ENCODE measurements around the gene HBA2. TPM values are rescaled to one million over a fixed set of nuclear protein-coding genes. Genes with fewer than 3 reads are reported as not detected.
"Not testable (repeated sequence)": the region's sequence is repeated elsewhere in the genome, so short reads cannot be mapped to it uniquely, and the experiment has no call there.

Gene HBA2
- total RNA-seq, 6 experiments from 2014 or later, result 17.8 to 522 (median 55.9) TPM

DNA sequence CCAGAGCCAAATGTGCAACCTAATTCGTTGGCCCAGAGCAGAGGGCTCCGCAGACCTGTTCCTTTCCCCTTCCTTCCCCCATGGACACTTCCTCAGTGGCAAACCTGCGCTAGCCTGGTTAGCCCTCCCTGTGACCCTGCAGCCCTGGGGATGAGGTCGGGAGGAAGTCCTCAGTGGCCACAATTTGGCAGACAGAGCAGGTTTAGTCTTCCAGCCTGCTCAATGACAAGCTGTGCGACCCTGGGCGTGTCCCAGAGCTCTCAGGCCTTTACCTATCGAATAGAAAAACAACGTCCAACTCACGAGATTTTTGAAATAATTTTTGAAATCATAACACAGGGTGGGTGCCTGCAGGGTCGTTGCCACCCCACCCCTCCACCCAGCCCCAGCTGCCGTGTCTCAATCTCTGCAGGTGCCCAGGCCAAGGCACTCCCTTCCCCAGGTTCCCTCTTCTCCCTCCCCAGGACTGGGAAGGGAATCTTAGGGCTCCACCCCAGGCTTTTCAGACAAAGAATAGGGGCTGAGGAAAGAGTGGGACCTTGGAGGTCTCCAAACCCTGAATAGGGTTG, 5.5 kb upstream of the HBA2 start:
- TF ChIP-seq, protein P1, sequence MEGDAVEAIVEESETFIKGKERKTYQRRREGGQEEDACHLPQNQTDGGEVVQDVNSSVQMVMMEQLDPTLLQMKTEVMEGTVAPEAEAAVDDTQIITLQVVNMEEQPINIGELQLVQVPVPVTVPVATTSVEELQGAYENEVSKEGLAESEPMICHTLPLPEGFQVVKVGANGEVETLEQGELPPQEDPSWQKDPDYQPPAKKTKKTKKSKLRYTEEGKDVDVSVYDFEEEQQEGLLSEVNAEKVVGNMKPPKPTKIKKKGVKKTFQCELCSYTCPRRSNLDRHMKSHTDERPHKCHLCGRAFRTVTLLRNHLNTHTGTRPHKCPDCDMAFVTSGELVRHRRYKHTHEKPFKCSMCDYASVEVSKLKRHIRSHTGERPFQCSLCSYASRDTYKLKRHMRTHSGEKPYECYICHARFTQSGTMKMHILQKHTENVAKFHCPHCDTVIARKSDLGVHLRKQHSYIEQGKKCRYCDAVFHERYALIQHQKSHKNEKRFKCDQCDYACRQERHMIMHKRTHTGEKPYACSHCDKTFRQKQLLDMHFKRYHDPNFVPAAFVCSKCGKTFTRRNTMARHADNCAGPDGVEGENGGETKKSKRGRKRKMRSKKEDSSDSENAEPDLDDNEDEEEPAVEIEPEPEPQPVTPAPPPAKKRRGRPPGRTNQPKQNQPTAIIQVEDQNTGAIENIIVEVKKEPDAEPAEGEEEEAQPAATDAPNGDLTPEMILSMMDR (IDR thresholded peaks at IDR 0.05), result no peak
- TF ChIP-seq POLR2A (IDR thresholded peaks at IDR 0.05), result no peak
- H3K27ac ChIP-seq, result no peak overlapping the region
- H3K9me3 ChIP-seq, result no peaks in the 10 kb centered on the region
- peaks cover 0 to 7% (median 0%) of the 10 kb centered on the region in 4 donors for H3K4me1 ChIP-seq
- intact Hi-C loops (cut with DNase I), result no loop called here
- peaks cover 17 to 43% of the 10 kb centered on the region in 2 donors for H3K27me3 ChIP-seq
- WGBS (ENCODE audit: insufficient coverage, low coverage, low lambda C conversion rate, missing lambda C conversion rate), result 8% methylated on average over 9 of the region's 11 CpGs
- H3K36me3 ChIP-seq, result no peaks in the 10 kb centered on the region
- no peak overlapping the region for H3K4me3 ChIP-seq
- DNase-seq (no peak), ATAC-seq (no peak)

DNA sequence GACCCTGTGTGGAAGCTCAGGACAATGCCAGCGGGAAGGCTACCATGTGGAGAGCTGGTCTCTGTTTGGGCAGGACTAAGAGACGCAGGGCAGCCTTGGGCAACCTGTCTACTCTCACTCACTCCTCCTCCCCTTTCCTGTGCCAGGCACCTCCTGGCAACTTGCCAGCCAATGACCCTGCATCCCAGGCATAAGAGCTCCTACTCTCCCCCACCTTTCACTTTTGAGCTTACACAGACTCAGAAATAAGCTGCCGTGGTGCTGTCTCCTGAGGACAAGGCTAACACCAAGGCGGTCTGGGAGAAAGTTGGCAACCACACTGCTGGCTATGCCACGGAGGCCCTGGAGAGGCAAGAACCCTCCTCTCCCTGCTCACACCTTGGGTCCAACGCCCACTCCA, 4.3 kb upstream of the HBA2 start:
- no peak for ATAC-seq
- no peak for TF ChIP-seq POLR2A (IDR thresholded peaks at IDR 0.05)
- TF ChIP-seq, protein P1 (IDR thresholded peaks at IDR 0.05), result no peak
- no peak for DNase-seq
- Histone ChIP-seq H3K9me3 (no peaks in the 10 kb centered on the region), H3K27ac (no peak overlapping the region), H3K36me3 (no peaks in the 10 kb centered on the region), H3K27me3 (peaks cover 17 to 43% of the 10 kb centered on the region in 2 donors), H3K4me3 (no peak overlapping the region), H3K4me1 (peaks cover 0 to 7% (median 0%) of the 10 kb centered on the region in 4 donors)
- 36% methylated on average over 5 of the region's 6 CpGs for WGBS (ENCODE audit: insufficient coverage, low coverage, low lambda C conversion rate, missing lambda C conversion rate)
- intact Hi-C loops (cut with DNase I), result no loop called here

DNA sequence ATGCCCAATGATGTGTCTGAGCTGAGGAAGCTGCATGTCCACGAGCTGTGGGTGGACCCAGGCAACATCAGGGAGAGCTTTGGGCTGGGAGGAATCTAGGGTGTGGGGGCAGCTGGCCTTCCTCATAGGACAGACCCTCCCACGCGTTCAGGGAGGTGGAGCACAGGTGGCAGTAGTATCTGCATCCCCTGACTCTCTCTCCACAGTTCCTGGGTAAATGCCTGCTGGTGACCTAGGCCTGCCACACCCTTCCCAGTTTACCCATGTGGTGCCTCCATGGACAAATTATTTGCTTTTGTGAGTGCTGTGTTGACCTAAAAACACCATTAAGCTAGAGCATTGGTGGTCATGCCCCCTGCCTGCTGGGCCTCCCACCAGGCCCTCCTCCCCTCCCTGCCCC, 3.7 kb upstream of the HBA2 start:
- Histone ChIP-seq H3K36me3 (no peaks in the 10 kb centered on the region), H3K27me3 (peaks cover 17 to 43% of the 10 kb centered on the region in 2 donors), H3K9me3 (no peaks in the 10 kb centered on the region), H3K4me1 (peaks cover 0 to 7% (median 0%) of the 10 kb centered on the region in 4 donors), H3K27ac (no peak overlapping the region), H3K4me3 (no peak overlapping the region)
- TF ChIP-seq, protein P1 (IDR thresholded peaks at IDR 0.05), result no peak
- TF ChIP-seq POLR2A (IDR thresholded peaks at IDR 0.05), result no peak
- DNase-seq (no peak), ATAC-seq (no peak)
- intact Hi-C loops (cut with DNase I), result no loop called here
- 0% methylated on average over 3 of the region's 3 CpGs for WGBS (ENCODE audit: insufficient coverage, low coverage, low lambda C conversion rate, missing lambda C conversion rate)

DNA sequence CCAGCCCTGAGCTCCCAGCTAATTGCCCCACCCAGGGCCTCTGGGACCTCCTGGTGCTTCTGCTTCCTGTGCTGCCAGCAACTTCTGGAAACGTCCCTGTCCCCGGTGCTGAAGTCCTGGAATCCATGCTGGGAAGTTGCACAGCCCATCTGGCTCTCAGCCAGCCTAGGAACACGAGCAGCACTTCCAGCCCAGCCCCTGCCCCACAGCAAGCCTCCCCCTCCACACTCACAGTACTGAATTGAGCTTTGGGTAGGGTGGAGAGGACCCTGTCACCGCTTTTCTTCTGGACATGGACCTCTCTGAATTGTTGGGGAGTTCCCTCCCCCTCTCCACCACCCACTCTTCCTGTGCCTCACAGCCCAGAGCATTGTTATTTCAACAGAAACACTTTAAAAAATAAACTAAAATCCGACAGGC, 2.6 kb upstream of the HBA2 start:
- H3K27ac ChIP-seq; H3K4me3 ChIP-seq; H3K4me1 ChIP-seq; H3K9me3 ChIP-seq; H3K36me3 ChIP-seq; intact Hi-C loops (cut with DNase I): not testable (repeated sequence)
- WGBS (ENCODE audit: insufficient coverage, low coverage, low lambda C conversion rate, missing lambda C conversion rate), result 0% methylated on average over 3 of the region's 5 CpGs
- peaks cover 17 to 42% of the 10 kb centered on the region in 2 donors for H3K27me3 ChIP-seq
- peak in 1 of 3 donors; percentile 38 for DNase-seq
- ATAC-seq, result peak; percentile 52 to 79 (median 64)

DNA sequence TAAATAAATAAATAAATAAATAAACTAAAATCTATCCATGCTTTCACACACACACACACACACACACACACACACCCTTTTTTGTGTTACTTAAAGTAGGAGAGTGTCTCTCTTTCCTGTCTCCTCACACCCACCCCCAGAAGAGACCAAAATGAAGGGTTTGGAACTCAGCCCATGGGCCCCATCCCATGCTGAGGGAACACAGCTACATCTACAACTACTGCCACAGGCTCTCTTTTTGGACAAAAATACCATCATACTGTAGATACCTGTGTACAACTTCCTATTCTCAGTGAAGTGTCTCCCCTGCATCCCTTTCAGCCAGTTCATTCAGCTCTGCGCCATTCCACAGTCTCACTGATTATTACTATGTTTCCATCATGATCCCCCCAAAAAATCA, 1.9 kb upstream of the HBA2 start:
- DNase-seq (no peak), ATAC-seq (no peak)
- WGBS (ENCODE audit: insufficient coverage, low coverage, low lambda C conversion rate, missing lambda C conversion rate), result 0% methylated on average over 1 of the region's 1 CpG
- no peaks in the 10 kb centered on the region for H3K9me3 ChIP-seq
- H3K4me3 ChIP-seq, result no peak overlapping the region
- no peak overlapping the region for H3K27ac ChIP-seq
- peaks cover 0 to 2% (median 0%) of the 10 kb centered on the region in 4 donors for H3K4me1 ChIP-seq
- TF ChIP-seq, protein P1 (IDR thresholded peaks at IDR 0.05), result no peak
- TF ChIP-seq POLR2A (IDR thresholded peaks at IDR 0.05), result no peak
- no peaks in the 10 kb centered on the region for H3K36me3 ChIP-seq
- intact Hi-C loops (cut with DNase I), result no loop called here
- peaks cover 15 to 35% of the 10 kb centered on the region in 2 donors for H3K27me3 ChIP-seq

DNA sequence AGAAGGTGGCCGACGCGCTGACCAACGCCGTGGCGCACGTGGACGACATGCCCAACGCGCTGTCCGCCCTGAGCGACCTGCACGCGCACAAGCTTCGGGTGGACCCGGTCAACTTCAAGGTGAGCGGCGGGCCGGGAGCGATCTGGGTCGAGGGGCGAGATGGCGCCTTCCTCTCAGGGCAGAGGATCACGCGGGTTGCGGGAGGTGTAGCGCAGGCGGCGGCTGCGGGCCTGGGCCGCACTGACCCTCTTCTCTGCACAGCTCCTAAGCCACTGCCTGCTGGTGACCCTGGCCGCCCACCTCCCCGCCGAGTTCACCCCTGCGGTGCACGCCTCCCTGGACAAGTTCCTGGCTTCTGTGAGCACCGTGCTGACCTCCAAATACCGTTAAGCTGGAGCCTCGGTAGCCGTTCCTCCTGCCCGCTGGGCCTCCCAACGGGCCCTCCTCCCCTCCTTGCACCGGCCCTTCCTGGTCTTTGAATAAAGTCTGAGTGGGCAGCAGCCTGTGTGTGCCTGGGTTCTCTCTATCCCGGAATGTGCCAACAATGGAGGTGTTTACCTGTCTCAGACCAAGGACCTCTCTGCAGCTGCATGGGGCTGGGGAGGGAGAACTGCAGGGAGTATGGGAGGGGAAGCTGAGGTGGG, 657 bp downstream of the HBA2 start:
- ATAC-seq; intact Hi-C loops (cut with DNase I); H3K4me1 ChIP-seq; H3K9me3 ChIP-seq; DNase-seq; H3K36me3 ChIP-seq; H3K27ac ChIP-seq; H3K4me3 ChIP-seq: not testable (repeated sequence)
- H3K27me3 ChIP-seq, result peaks cover 4 to 16% of the 10 kb centered on the region in 2 donors
- WGBS (ENCODE audit: insufficient coverage, low coverage, low lambda C conversion rate, missing lambda C conversion rate), result no CpG with 5 or more reads among the region's 44 CpGs

DNA sequence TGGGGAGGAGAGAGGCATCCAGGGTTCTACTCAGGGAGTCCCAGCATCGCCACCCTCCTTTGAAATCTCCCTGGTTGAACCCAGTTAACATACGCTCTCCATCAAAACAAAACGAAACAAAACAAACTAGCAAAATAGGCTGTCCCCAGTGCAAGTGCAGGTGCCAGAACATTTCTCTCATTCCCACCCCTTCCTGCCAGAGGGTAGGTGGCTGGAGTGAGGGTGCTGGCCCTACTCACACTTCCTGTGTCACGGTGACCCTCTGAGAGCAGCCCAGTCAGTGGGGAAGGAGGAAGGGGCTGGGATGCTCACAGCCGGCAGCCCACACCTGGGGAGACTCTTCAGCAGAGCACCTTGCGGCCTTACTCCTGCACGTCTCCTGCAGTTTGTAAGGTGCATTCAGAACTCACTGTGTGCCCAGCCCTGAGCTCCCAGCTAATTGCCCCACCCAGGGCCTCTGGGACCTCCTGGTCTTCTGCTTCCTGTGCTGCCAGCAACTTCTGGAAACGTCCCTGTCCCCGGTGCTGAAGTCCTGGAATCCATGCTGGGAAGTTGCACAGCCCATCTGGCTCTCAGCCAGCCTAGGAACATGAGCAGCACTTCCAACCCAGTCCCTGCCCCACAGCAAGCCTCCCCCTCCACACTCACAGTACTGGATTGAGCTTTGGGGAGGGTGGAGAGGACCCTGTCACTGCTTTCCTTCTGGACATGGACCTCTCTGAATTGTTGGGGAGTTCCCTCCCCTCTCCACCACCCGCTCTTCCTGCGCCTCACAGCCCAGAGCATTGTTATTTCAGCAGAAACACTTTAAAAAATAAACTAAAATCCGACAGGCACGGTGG, 1.5 kb downstream of the HBA2 start:
- DNase-seq (peak in 1 of 3 donors; percentile 41), ATAC-seq (peak in 3 of 4 donors; percentile 28 to 63 (median 41))
- H3K4me3 ChIP-seq; H3K36me3 ChIP-seq; intact Hi-C loops (cut with DNase I); H3K9me3 ChIP-seq; H3K4me1 ChIP-seq; H3K27ac ChIP-seq: not testable (repeated sequence)
- 22% methylated on average over 5 of the region's 13 CpGs for WGBS (ENCODE audit: insufficient coverage, low coverage, low lambda C conversion rate, missing lambda C conversion rate)
- H3K27me3 ChIP-seq, result peaks cover 4 to 17% of the 10 kb centered on the region in 2 donors
